ENCODE results near the gene NAALADL2.

NAALADL2 gene

DNA sequence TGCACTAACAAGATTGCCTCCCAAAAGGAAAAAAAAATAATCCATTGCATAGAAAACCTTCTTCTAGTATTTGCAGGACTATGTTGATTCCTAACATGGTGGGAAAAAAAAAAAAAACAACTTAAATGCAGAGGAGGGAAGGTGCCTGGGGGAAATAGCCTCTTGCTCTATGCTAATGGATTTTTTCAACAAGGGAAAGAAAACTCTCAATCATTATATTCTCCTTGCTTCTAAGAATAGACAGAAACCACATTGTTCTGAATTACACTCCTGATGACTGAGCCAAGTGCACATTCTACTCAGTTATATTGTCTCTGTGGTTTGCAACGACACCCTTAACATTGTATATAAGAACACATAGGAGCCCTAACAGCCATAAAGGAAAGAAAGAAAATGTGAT, 760.2 kb downstream of the NAALADL2 start:
- DNase-seq = no peak

DNA sequence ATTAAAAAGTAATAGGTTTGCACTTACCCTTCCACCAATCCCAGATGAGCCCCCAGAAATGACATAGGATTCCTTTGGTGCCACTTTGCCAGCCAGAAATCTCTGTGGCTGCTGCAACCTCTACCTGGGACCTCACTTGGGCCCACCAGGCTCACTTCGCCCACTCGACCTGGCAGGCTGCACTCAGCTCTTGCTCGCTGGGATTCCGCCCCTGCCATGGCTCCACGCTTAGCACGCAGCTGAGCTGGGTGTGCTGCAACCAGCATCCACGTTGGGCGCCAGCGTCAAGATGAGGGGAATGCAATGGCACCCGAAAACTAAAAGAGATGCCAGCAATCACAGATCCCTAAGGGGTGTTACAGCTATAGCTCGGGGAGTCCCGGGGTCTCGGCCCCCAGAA, 761.0 kb downstream of the NAALADL2 start:
- DNase-seq = no peak

DNA sequence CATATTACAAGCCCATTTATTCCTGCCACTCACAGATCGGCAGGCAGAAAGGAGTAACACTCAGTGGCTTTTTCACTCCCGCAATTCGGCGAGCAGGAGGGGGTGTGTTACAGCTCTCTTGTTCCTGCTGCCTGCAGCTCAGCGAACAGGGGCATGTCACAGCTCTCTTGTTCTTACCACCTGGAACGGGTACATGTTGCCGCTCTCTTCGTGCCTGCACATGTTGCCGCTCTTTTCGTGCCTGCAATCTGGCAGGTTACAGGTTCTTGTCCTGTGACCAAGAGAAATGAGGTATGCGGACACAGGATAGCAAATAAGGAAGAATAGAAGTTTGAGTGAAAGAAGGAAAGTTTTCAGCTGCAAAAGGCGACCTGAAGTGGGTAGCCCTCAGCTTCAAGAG, 761.4 kb downstream of the NAALADL2 start:
- DNase-seq = no peak

DNA sequence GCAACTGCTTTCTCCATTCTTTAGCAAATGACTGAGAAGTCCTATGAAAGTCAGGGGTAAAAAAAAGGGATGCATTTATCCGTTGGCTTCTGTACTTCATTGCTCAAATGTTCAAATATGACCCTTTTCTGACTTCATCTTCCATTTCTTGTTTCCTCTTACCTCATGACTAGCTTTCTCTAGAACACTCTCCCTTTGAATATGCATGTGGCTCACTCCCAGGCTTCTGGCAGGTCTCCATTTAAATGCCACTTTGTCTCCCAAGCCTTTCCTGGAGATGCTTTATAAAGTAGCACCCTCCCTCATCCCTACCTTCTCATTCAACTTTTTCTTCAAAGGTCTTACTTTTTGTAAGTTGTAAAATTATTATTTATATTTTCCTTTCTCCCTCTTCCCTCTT, 781.8 kb downstream of the NAALADL2 start:
- DNase-seq = no peak

DNA sequence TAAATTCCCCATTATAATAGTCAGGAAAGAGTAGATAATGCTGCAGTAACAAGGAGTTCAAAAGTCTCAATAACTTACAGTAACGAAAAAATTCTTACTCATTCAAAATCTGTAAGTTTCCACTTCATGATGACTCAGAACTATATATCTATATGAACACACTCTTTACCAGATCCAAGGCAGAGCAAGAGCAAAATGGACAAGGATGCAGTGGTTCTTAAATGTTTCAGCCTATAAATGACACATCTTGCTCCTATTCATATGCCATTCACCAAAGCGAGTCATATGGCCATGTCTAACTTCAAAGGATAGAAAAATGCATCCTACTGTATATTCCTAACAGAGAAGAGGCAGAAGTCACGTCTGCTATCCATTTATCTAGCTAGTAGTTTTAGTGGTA, 787.7 kb downstream of the NAALADL2 start:
- DNase-seq = peak; percentile 6

DNA sequence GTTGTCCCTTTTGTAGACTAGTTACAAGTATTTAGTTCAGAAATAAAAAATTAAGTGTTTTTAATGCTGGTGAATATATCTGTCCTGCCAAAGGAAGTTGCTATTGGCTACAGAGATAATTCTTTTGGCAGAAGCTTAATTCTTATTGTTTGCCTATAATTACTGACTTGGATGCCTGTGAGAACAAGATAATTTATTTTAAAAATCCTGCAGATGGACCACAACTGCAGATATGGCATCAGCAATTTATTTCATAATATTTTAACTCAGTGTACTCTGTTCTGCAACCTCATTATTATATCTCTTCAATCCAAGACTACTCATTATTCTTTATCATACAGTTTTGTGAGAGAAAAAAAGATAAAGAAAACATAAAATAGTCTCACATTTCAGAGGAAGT, 789.8 kb downstream of the NAALADL2 start:
- DNase-seq = no peak

DNA sequence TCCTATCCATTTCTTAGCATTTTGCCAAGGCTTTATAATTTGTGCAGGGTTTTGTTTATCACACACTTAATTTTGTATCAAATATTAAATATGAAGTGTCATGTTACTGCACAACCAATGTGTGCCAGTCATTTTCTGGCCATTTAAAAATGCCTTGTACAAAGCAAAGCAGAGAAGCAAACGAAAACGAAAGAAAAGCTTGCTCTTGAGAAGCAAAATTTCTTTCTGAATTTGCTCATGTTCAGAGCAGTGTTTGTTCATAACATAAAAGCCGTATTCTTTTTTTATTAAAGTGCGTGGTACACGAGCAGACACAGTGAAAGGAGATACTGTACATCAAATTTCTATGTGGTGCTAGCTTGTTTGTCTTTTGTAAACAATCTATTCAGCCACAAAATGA, 792.6 kb downstream of the NAALADL2 start:
- no peak for DNase-seq

DNA sequence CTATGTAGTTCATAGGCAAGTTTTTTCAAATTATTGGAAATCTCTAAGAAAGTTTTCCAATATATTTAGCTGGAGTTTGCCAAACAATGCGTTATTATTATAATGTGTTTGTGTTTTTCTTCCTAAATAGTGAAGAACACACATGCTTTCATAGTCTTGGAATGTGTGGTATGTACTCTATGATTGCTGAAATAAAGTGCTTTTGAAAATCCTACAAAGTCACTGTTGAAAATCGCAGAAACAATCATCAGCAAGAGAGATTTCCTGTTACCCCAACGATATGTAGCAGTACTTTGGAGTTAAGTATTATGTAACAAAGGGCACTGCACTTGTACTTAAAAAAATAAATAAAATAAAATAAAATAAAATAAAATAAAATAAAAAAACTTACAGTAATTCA, 796.2 kb downstream of the NAALADL2 start:
- DNase-seq = no peak

DNA sequence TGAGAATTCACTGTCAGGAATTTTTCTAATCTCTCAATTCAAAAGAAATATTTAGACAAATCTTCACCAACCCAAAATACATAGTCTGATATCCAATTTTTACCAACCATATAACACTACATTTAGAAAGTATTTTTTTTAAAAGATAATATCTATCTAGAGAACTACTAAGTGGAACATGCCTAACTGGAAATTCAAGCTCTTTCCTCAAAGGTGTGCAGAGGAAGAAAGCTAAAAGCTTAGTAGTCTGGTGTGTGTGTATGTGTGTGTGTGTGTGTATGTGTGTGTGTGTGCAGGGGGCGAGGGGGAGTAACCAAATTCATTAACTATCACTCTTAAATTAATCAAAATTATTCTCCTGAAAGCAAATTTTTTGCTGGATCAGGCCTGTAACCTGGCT, 797.3 kb downstream of the NAALADL2 start:
- no peak for DNase-seq

DNA sequence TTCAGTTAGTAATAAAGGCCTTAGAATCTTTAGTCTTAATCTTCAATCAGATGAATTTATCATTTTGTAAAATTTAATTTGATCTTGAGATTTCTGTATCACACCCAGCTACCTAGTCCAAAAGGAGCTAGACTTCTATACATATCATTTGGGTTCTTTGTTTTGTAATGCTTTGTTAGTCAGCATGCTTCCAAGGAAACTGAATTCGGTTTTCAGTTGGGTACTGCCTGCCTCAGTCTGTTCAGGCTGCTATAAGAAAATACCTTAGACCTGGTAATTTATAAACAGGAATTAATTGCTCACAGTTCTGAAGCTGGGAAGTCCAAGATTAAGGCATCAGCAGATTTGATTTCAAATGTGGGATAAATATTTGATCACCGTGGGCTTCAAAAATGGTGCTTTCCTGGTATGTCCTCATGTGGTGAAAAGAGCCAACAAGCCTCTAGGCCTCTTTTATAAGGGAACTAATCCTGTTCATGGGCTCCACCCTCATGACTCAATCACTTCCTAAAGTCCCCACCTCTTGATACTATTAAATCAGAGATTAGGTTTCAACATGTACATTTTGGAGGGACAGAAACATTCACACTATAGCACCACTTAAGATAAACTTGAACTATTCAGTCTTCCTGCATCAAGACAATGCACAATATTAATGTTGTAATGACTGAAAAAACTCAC, 800.7 kb downstream of the NAALADL2 start:
- DNase-seq = no peak

DNA sequence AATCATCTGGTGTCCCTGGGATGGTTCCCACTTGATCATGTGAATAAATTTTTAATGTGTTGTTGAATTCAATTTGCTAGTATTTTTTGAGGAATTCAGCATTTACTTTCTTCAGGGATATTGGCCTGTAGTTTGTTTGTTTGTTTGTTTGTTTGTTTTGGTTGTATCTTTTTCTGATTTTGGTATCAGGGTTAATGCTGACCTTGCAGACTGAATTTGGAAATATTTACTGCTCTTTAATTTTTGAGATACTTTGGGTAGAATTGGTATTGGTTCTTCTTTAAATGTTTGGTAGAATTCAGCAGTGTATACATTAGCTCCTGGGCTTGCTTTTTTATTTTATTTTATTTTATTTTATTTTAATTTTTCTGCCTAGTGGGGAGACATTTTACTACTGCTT, 803.7 kb downstream of the NAALADL2 start:
- no peak for DNase-seq

DNA sequence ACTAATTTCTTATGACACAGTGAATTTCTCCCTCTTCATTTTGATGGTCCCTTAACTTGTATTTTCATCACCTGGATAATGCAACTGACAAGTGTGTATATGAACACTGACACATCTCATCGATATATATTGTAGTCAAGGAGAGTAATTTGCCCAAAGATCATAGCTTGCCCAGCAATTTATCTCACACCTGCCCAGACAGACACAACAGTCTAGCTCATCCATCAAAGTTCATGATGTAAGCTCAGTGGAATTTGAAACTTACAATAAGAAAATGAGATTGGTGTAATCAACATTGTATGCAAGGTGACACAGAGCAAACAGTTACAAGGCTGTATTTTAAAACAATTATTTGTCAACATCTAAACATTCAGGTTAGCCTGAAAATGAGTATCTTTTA, 805.8 kb downstream of the NAALADL2 start:
- DNase-seq = no peak

DNA sequence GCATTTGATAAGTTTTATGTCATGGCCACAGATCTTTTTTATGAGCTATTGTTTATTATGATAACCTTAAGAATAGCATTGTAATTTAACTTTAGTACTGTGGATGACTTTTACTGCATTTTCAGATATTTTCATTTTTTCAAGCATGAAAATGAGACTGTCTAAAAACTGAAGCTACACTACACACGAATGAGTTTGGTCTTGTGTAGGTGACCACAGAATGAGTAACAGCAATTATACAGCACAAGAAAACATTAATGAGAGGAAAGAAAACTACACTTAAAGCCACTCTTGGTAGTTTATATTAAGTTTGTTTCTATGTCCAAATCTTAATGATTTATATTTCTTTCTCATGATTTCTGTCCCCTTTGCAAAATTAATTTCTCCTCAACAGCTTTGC, 809.2 kb downstream of the NAALADL2 start:
- no peak for DNase-seq

DNA sequence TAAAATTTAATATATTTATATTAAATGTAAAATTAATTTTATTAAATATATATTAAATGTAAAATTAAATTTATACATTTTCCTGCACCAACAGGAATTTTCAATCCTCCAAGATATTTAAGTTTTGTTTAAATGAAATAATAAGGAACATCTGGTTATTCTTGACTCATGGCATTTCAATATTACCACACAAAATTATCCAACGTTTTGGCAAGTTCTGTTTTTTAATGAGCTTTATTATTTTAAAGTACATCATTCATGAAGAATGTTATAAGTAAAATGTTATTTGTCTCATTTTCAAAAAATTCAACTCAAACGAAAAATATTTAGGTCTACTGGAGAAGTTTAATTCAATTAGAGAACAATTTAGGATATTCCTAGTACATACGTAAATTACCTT, 811.4 kb downstream of the NAALADL2 start:
- no peak for DNase-seq

DNA sequence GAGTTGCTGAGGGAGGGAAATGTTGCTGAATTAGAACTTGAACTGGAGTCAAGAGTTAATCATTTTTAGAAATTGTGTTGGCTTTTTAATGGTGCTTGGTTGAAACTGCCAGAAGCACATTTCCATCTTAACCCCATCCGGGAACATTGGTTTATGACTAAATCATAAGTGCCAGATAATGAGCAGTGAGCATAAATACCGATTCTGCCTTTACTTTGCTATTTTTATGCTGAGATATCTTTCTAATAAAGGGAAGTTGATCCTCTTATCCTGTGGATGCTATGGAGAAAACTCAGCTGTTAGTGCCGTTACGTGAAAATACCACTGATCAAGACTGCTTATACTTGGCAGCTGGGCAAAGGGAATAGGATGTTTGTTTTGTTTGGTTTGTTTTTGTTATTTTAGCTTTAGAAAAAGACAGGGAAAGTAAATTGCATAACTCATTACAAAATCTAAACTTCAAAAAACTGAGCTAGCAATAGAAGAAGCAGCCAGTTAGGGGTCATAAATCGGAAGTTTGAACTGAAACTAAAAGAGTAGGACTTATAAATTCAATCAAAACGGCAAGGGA, 813.1 kb downstream of the NAALADL2 start:
- no peak for DNase-seq

DNA sequence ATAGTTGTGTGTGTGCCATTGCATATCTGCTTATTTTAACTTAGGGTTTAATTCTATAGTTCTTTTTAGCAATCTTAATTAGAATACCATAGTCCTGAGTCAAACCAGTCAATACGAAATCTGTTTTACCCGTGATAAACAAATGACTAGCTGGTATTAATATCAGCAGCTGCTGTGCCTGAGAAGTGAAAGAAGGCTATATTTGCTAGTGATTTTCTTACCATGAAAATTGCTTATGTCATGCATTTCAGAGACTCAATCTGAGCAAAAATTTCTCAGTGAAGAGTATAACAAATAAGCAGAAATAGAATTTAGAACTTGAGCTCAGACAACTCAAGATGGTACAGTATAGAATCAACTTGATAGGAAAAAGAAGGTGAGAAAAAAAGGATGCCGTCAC, 820.4 kb downstream of the NAALADL2 start:
- no peak for DNase-seq

DNA sequence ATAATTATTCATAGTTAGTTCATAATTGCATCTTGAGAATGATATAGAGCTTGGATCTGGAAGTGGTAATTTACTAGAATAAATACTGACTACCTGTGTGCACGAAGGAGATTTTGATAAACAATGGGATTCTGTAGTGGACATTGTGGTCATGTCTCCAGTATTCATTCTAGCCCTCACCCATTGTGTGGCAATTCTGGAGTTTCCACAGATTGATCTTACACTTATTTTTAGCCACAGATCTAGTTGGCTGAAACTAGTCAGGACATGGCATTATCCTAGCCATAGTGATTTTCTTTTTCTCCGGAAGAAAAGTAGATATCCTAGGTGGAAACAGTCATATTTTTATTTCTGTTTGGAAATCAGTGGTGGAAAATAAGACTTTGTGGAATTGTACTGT, 833.1 kb downstream of the NAALADL2 start:
- DNase-seq = no peak

DNA sequence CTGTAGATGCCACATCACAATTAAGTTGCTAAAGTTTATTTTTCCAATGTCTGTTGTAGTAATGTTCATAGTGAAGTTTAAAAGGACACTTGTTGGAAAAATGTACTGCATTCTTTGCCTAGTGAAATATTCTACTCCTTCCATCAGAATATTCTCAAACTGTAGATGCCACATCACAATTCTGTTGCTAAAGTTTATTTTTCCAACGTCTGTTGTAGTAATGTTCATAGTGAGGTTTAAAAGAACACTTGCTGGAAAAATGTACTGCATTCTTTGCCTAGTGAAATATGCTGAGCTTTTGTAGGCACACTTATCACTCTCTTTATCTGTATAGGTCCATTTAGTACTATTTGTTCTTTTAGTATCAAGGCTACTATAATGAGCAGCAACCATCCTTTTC, 836.1 kb downstream of the NAALADL2 start:
- no peak for DNase-seq

DNA sequence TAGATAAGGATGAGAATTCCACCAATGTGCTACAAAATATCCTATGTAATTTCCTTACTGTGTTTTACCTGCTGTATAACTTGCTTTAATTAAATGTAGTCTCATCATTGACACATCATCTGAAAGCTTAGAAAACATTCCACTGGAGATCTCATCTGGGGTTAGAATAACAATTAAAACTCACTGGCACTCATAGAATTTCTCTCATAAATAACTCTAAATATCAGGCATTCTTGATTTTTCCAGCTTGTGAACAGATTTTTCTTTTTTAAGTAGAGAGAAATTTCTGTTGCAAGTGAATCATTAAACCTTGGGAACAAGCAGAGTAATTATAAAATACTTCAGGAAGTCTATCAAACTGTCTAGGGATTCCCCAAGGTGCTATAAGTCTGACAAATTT, 843.8 kb downstream of the NAALADL2 start:
- no peak for DNase-seq

DNA sequence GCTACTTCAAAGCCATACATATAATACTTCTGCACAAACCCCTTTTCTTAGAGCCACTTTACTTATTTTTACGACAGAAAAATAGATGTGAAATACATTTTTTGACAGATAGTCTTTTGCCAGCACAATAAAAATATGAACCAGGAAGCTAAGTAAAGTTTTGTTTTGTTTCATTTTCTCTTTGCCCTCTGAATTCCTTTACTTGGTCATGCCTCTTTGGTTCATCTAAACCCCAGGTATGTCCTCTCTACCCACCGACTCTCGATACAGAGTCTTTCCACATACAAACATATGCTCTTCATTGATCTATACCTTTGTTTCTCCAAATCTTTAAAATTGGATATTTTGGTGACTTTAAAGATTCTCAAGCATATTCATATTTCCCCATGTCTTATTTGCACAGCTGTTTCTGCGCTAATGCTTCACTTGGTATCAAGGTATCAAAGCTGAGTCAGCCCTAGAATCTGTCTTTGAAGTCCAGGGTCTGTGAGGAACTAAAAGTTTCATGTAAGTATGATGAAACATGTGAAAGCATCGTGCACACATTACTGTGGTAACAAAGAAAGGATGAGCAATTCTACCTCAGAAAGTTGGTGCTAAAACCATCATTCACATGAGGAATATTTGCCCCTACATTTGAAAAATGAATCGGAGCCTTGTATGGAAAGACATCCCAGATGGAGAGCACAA, 845.4 kb downstream of the NAALADL2 start:
- DNase-seq = no peak

DNA sequence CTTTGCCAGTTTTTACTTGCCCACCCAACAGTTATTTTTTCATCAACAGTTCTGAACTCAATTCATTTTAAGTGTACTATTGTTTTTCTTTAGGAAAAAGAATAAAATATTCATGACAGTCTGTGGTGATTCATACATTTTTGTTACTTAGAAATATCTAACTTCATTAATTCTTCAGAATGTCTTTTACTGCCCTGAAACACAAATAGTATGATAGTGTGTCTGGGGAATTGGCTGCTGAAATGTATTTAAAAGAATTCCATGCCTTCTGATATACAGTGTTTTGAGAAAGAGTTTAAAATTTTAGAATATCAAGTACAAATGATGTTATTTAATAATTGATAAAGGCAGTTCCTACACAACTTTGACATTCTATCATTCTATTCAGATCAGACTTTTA, 854.1 kb downstream of the NAALADL2 start:
- DNase-seq = no peak

DNA sequence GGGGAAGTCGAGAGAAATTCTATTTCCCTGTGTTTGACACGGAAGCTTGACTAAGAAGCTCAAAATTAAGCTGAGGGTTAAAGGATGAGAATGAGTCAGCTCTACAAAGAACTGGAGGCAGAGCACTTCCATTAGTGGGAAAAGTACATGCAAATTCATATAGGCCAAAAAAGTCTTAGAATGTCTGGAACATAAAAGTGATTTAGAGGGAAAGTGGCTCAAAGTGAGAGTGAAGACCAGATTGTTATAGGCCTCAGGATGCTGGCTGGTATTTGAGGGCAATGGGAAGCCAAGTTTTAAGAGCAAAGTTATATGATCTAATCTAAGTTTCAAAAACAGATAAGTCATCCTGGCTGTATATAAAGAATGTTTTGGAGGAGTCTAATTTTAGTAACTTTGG, 857.3 kb downstream of the NAALADL2 start:
- DNase-seq = no peak

DNA sequence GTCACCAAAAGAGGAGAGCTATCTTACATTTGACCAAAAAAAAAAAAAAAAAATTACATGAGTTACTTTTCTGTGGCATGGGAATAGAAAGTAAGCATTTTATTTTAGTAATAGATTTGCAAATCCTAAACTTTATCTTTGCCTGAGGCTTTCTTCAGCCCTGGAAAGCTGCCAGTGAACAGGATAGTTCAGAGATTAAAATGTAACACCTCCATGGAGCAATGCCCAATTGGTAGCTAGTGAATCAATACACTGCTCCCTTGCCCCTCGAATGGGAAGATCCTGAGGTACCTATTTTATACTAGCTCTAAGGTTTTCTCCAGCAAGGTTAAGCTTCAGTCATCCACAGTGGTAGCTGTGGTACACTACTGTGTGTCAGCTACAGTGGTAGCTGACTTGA, 867.1 kb downstream of the NAALADL2 start:
- DNase-seq = no peak

DNA sequence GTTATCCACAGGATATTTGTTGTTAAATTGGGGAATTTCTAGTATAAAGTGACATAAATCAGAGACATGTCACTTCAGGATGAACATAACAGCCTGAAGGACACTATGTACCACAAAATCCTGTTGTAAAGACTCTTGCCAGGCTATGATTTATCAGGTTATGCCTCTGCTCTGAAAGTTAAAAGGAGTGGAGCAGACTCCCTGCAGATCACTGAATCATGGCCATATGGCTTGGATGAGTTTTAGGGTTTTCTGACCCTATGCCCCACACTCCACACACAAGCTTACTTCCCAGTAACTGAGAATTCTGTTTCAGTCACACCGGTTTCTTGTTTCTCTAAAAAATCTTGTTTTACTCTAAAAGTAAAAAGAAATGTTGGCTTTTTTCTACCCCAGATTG, 869.4 kb downstream of the NAALADL2 start:
- no peak for DNase-seq

DNA sequence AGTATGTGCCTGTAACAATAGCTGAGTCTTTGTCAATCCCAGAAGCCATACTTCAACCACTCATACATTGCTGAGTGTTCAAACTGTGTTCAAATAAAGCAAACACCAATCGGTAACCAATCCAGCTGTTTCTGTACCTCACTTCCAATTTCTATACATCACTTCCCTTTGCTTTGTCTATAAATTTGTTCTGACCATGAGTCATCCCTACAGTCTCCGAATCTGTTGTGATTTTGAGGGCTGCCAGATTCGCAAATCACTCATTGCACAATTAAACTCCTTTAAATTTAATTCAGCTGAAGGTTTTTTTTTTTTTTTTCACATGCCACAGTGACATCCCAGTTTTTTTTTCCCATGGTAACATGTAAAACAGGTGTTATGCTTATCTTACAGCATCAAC, 870.3 kb downstream of the NAALADL2 start:
- no peak for DNase-seq

Measured in activated CD4-positive, alpha-beta T cell treated with anti-CD3 and anti-CD28 coated beads, Interleukin-2, Interleukin-6, amounts not matched to agents 100 ng/mL and 50 ng/mL, durations not matched to agents 16 hours and 8 hours (primary cell).